Measurements from ENCODE around the gene ENTREP3. TPM values are rescaled to one million over a fixed set of nuclear protein-coding genes. Genes with fewer than 3 reads are reported as not detected.
A peak's percentile ranks its signal among the peaks of the same experiment; 100 is the strongest.

ENTREP3 gene
- total RNA-seq, 1 donor from 2014 or later, result 58.4 TPM

- Mint-ChIP-seq H3K27ac (peak overlapping the region; percentile 94), H3K4me1 (ENCODE audit: low read depth) (peaks cover 20% of the 10 kb centered on the region), H3K9me3 (ENCODE audit: low read depth) (no peaks in the 10 kb centered on the region), H3K36me3 (ENCODE audit: insufficient read depth) (peaks cover 23% of the 10 kb centered on the region), H3K27me3 (no peaks in the 10 kb centered on the region), H3K4me3 (ENCODE audit: low read depth) (no peak overlapping the region)
- DNase-seq (ENCODE audit: low spot score, unreplicated experiment), result no peak
- TF ChIP-seq CTCF (IDR thresholded peaks at IDR 0.05; ENCODE audit: unreplicated experiment), result no peak
Measured at GRCh38 chr1:155263067-155263466, 7.8 kb upstream of the ENTREP3 start.

- Mint-ChIP-seq H3K4me1 (ENCODE audit: low read depth) (peaks cover 20% of the 10 kb centered on the region), H3K9me3 (ENCODE audit: low read depth) (no peaks in the 10 kb centered on the region), H3K27me3 (no peaks in the 10 kb centered on the region), H3K36me3 (ENCODE audit: insufficient read depth) (peaks cover 17% of the 10 kb centered on the region), H3K4me3 (ENCODE audit: low read depth) (peak within 1 kb of the TSS; percentile 94), H3K27ac (peak within 1 kb of the TSS; percentile 94)
- DNase-seq (ENCODE audit: low spot score, unreplicated experiment), result peak; percentile 83
- no peak for TF ChIP-seq CTCF (IDR thresholded peaks at IDR 0.05; ENCODE audit: unreplicated experiment)
Measured at GRCh38 chr1:155261852-155262673, 6.8 kb upstream of the ENTREP3 start, which contains the start of gene SCAMP3. SCAMP3 (minus strand) TSS chr1:155262360; CDS start chr1:155262151, 209 bp downstream.

GRCh38 chr1:155261493-155261851, 6.2 kb upstream of the ENTREP3 start:
- Mint-ChIP-seq H3K4me3 (ENCODE audit: low read depth) (peak overlapping the region; percentile 94), H3K9me3 (ENCODE audit: low read depth) (no peaks in the 10 kb centered on the region), H3K27me3 (no peaks in the 10 kb centered on the region), H3K4me1 (ENCODE audit: low read depth) (peaks cover 20% of the 10 kb centered on the region), H3K27ac (peak overlapping the region; percentile 94), H3K36me3 (ENCODE audit: insufficient read depth) (peaks cover 19% of the 10 kb centered on the region)
- DNase-seq (ENCODE audit: low spot score, unreplicated experiment), result no peak
- peak; percentile 34 for TF ChIP-seq CTCF (IDR thresholded peaks at IDR 0.05; ENCODE audit: unreplicated experiment)

GRCh38 chr1:155260276-155260675, 5.0 kb upstream of the ENTREP3 start:
- H3K27ac Mint-ChIP-seq, result peak overlapping the region; percentile 72
- H3K4me1 Mint-ChIP-seq (ENCODE audit: low read depth), result peaks cover 24% of the 10 kb centered on the region
- H3K36me3 Mint-ChIP-seq (ENCODE audit: insufficient read depth), result peaks cover 15% of the 10 kb centered on the region
- no peak for DNase-seq (ENCODE audit: low spot score, unreplicated experiment)
- no peaks in the 10 kb centered on the region for H3K27me3 Mint-ChIP-seq
- H3K9me3 Mint-ChIP-seq (ENCODE audit: low read depth), result no peaks in the 10 kb centered on the region
- H3K4me3 Mint-ChIP-seq (ENCODE audit: low read depth), result peak overlapping the region; percentile 94
- TF ChIP-seq CTCF (IDR thresholded peaks at IDR 0.05; ENCODE audit: unreplicated experiment), result no peak

- DNase-seq (ENCODE audit: low spot score, unreplicated experiment), result no peak
- peak overlapping the region; percentile 86 for H3K27ac Mint-ChIP-seq
- peaks cover 22% of the 10 kb centered on the region for H3K4me1 Mint-ChIP-seq (ENCODE audit: low read depth)
- H3K9me3 Mint-ChIP-seq (ENCODE audit: low read depth), result no peaks in the 10 kb centered on the region
- TF ChIP-seq CTCF (IDR thresholded peaks at IDR 0.05; ENCODE audit: unreplicated experiment), result no peak
- peaks cover 14% of the 10 kb centered on the region for H3K36me3 Mint-ChIP-seq (ENCODE audit: insufficient read depth)
- no peaks in the 10 kb centered on the region for H3K27me3 Mint-ChIP-seq
- H3K4me3 Mint-ChIP-seq (ENCODE audit: low read depth), result peak overlapping the region; percentile 81
Measured at GRCh38 chr1:155256058-155256852, 972 bp upstream of the ENTREP3 start.
